HG02981 (cell line): Measurements from ENCODE around the gene BPIFB4.

Source experiments
- ATAC-seq: cut with Tn5 transposase; IDR thresholded peaks from one replicate; pipeline ENCODE4 v1.9.1; 2021; ENCODE audit warnings: mild to moderate bottlenecking, moderate library complexity; ENCODE audit not compliant: unreplicated experiment

BPIFB4 gene

GRCh38 chr20:33160681-33161080 is 81.2 kb downstream of the BPIFB4 start:
- no peak for ATAC-seq
